HepG2 (cell line): ENCODE data around the gene SERTAD2. TPM values are rescaled to one million over a fixed set of nuclear protein-coding genes. Genes with fewer than 3 reads are reported as not detected.

Experiments used
- FIP1L1 ChIP-seq: fragments of 200-400 bp; formaldehyde crosslinking; IDR thresholded peaks from 2 replicates; pipeline ENCODE4 v1.6.1; 2018; ENCODE audit warnings: low read depth, mild to moderate bottlenecking, low read length, moderate library complexity, borderline replicate concordance; ENCODE audit not compliant: insufficient read depth
- HMG20B ChIP-seq: conservative IDR thresholded peaks from 2 replicates; pipeline ENCODE4 v1.6.1; 2016; ENCODE audit warnings: missing genetic modification reagents, missing compliant biosample characterization
- MEIS1 ChIP-seq: sonication (generic); formaldehyde crosslinking; IDR thresholded peaks from 2 replicates; pipeline ENCODE4 v1.9.0; 2021; ENCODE audit warnings: mild to moderate bottlenecking, missing genetic modification reagents, moderate library complexity, borderline replicate concordance
- MTA3 ChIP-seq: sonication (generic); formaldehyde crosslinking; IDR thresholded peaks from 2 replicates; pipeline ENCODE4 v1.4.0; 2020; ENCODE audit warnings: missing genetic modification reagents
- RXRA ChIP-seq: sonication (generic); formaldehyde crosslinking; IDR thresholded peaks from 2 replicates; pipeline ENCODE4 v1.5.1; 2020; ENCODE audit warnings: missing genetic modification reagents
- TBL1XR1 ChIP-seq: fragments of 150-350 bp; IDR thresholded peaks from 2 replicates; pipeline ENCODE4 v1.6.1; 2014; ENCODE audit warnings: borderline replicate concordance, low read length; ENCODE audit not compliant: partially characterized antibody
- XBP1 ChIP-seq: sonication (generic); formaldehyde crosslinking; IDR thresholded peaks from 2 replicates; pipeline ENCODE4 v1.5.0; 2020; ENCODE audit warnings: missing genetic modification reagents
- ZBTB7B ChIP-seq: sonication (generic); formaldehyde crosslinking; IDR thresholded peaks from 2 replicates; pipeline ENCODE4 v1.4.0; 2020; ENCODE audit warnings: missing genetic modification reagents
- ZFP62 ChIP-seq: sonication (generic); formaldehyde crosslinking; IDR thresholded peaks from 2 replicates; pipeline ENCODE4 v1.4.0; 2020; ENCODE audit warnings: missing genetic modification reagents
- ZNF230 ChIP-seq: sonication (generic); formaldehyde crosslinking; IDR thresholded peaks from 2 replicates; pipeline ENCODE4 v1.4.0; 2020; ENCODE audit warnings: mild to moderate bottlenecking, missing genetic modification reagents
- ZNF484 ChIP-seq: sonication (generic); formaldehyde crosslinking; IDR thresholded peaks from 2 replicates; pipeline ENCODE4 v1.5.1; 2020; ENCODE audit warnings: mild to moderate bottlenecking, low read depth, missing genetic modification reagents, borderline replicate concordance
- ZNF512B ChIP-seq: sonication (generic); formaldehyde crosslinking; IDR thresholded peaks from 2 replicates; pipeline ENCODE4 v1.5.1; 2020; ENCODE audit warnings: missing genetic modification reagents, mild to moderate bottlenecking, borderline replicate concordance
- ZSCAN30 ChIP-seq: sonication (generic); formaldehyde crosslinking; IDR thresholded peaks from 2 replicates; pipeline ENCODE4 v1.5.0; 2020; ENCODE audit warnings: mild to moderate bottlenecking, missing genetic modification reagents
- polyA plus RNA-seq, 8 experiments: library from polyadenylated mRNA; depleted of rRNA in 3 of 8; stranded (reverse) in 7 of 8; unstranded in 1 of 8; fragments of >200 nt; fragmentation: Illumina TruSeq in 4 of 8; extraction: Trizol in 4 of 8; gene quantifications; 2 replicates each; pipeline versions ENCODE4 v1.2.1 to v1.2.3, GENCODE V29; 2011 to 2016; ENCODE audit warnings: low read depth in 4 of 8, missing spikeins in 1 of 8, mixed read lengths in 1 of 8; ENCODE audit not compliant: insufficient read depth in 1 of 8
- total RNA-seq, 5 experiments: library from RNA; depleted of rRNA; stranded (reverse); fragments of >200 nt; fragmentation: Illumina TruSeq; extraction: Trizol; gene quantifications; 2 replicates each; pipeline ENCODE4 v1.2.3, GENCODE V29; 2016; ENCODE audit warnings: low read depth in 1 of 5
- TF ChIP-seq, protein P1 (sequence below): sonication (generic); formaldehyde crosslinking; IDR thresholded peaks from 2 replicates; pipeline ENCODE4 v1.4.0; 2020; ENCODE audit warnings: missing genetic modification reagents, borderline replicate concordance
- TF ChIP-seq, protein P2 (sequence below): sonication (generic); formaldehyde crosslinking; IDR thresholded peaks from 2 replicates; pipeline ENCODE4 v1.5.0; 2020; ENCODE audit warnings: missing genetic modification reagents
- TF ChIP-seq, protein P3 (sequence below): sonication (generic); formaldehyde crosslinking; IDR thresholded peaks from 2 replicates; pipeline ENCODE4 v1.8.1; 2023; ENCODE audit warnings: missing genetic modification reagents, inconsistent platforms, borderline replicate concordance

The SERTAD2 gene
- total and polyA plus RNA-seq, 2 of the 13 experiments (the other 11 are each of a cell fraction or from before 2014, with no cell fraction given): 6.7 to 22.6 TPM

- TF ChIP-seq, protein P1, sequence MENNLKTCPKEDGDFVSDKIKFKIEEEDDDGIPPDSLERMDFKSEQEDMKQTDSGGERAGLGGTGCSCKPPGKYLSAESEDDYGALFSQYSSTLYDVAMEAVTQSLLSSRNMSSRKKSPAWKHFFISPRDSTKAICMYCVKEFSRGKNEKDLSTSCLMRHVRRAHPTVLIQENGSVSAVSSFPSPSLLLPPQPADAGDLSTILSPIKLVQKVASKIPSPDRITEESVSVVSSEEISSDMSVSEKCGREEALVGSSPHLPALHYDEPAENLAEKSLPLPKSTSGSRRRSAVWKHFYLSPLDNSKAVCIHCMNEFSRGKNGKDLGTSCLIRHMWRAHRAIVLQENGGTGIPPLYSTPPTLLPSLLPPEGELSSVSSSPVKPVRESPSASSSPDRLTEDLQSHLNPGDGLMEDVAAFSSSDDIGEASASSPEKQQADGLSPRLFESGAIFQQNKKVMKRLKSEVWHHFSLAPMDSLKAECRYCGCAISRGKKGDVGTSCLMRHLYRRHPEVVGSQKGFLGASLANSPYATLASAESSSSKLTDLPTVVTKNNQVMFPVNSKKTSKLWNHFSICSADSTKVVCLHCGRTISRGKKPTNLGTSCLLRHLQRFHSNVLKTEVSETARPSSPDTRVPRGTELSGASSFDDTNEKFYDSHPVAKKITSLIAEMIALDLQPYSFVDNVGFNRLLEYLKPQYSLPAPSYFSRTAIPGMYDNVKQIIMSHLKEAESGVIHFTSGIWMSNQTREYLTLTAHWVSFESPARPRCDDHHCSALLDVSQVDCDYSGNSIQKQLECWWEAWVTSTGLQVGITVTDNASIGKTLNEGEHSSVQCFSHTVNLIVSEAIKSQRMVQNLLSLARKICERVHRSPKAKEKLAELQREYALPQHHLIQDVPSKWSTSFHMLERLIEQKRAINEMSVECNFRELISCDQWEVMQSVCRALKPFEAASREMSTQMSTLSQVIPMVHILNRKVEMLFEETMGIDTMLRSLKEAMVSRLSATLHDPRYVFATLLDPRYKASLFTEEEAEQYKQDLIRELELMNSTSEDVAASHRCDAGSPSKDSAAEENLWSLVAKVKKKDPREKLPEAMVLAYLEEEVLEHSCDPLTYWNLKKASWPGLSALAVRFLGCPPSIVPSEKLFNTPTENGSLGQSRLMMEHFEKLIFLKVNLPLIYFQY (CRISPR knock-in tag): peak; percentile 50; the same call in 1 of the 2 replicates
- TF ChIP-seq, protein P2, sequence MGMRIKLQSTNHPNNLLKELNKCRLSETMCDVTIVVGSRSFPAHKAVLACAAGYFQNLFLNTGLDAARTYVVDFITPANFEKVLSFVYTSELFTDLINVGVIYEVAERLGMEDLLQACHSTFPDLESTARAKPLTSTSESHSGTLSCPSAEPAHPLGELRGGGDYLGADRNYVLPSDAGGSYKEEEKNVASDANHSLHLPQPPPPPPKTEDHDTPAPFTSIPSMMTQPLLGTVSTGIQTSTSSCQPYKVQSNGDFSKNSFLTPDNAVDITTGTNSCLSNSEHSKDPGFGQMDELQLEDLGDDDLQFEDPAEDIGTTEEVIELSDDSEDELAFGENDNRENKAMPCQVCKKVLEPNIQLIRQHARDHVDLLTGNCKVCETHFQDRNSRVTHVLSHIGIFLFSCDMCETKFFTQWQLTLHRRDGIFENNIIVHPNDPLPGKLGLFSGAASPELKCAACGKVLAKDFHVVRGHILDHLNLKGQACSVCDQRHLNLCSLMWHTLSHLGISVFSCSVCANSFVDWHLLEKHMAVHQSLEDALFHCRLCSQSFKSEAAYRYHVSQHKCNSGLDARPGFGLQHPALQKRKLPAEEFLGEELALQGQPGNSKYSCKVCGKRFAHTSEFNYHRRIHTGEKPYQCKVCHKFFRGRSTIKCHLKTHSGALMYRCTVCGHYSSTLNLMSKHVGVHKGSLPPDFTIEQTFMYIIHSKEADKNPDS (CRISPR knock-in tag): peak; percentile 36; the same call in 1 of the 2 replicates
- TF ChIP-seq ZNF512B (CRISPR knock-in tag) (peak; percentile 85; the same call in 1 of the 2 replicates), HMG20B (CRISPR knock-in tag) (no peak; the same call in 1 of the 2 replicates), ZBTB7B (CRISPR knock-in tag) (peak; percentile 97), FIP1L1 (no peak), TBL1XR1 (peak; percentile 69), ZSCAN30 (CRISPR knock-in tag) (no peak), XBP1 (CRISPR knock-in tag) (no peak), MEIS1 (CRISPR knock-in tag) (peak; percentile 97), MTA3 (CRISPR knock-in tag) (no peak), ZNF484 (CRISPR knock-in tag) (0 out of 2 replicates have a peak, but pooled peaks have one; percentile 56), ZNF230 (no peak), ZFP62 (CRISPR knock-in tag) (no peak), RXRA (peak; percentile 78)
- TF ChIP-seq, protein P3, sequence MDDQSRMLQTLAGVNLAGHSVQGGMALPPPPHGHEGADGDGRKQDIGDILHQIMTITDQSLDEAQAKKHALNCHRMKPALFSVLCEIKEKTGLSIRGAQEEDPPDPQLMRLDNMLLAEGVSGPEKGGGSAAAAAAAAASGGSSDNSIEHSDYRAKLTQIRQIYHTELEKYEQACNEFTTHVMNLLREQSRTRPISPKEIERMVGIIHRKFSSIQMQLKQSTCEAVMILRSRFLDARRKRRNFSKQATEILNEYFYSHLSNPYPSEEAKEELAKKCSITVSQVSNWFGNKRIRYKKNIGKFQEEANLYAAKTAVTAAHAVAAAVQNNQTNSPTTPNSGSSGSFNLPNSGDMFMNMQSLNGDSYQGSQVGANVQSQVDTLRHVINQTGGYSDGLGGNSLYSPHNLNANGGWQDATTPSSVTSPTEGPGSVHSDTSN (CRISPR knock-in tag): 0 out of 2 replicates have a peak, but pooled peaks have one; percentile 28
These were observed 524 bp upstream of the SERTAD2 start (continued) for GRCh38 chr2:64654063-64654811.
